Activated CD4-positive, alpha-beta memory T cell treated with anti-CD3 and anti-CD28 coated beads, Interleukin-2, amount 10 ng/mL, durations not matched to agents 7 days and 5 days (primary cell): Measurements from ENCODE around the gene CELA2B. TPM values are rescaled to one million over a fixed set of nuclear protein-coding genes. Genes with fewer than 3 reads are reported as not detected.
"Not testable (repeated sequence)": the region's sequence is repeated elsewhere in the genome, so short reads cannot be mapped to it uniquely, and the experiment has no call there.

ENCODE experiments used
- CTCF ChIA-PET: fragments of 350-600 bp; sonication (Branson Sonifier 250); formaldehyde crosslinking; loops from one replicate; lab custom pipeline; 2021; ENCODE audit warnings: antibody characterized with exemption, inconsistent platforms; lab: Charles Lee
- POLR2A ChIA-PET: fragments of 350-600 bp; sonication (Branson Sonifier 250); formaldehyde crosslinking; loops from one replicate; lab custom pipeline; 2021; ENCODE audit warnings: antibody characterized with exemption; lab: Charles Lee
- DNase-seq: peaks from one replicate; pipeline ENCODE4 v3.0.0-alpha.2; 2020
- H3K27ac Mint-ChIP-seq: one replicate; pipeline ENCODE4 v1.8.0; 2021; ENCODE audit warnings: mild to moderate bottlenecking, mixed read lengths
- H3K27me3 Mint-ChIP-seq: one replicate; pipeline ENCODE4 v1.8.0; 2021; ENCODE audit warnings: mixed read lengths
- H3K36me3 Mint-ChIP-seq: one replicate; pipeline ENCODE4 v1.8.0; 2021; ENCODE audit warnings: low read depth, mixed read lengths
- H3K4me1 Mint-ChIP-seq: one replicate; pipeline ENCODE4 v1.8.0; 2021; ENCODE audit warnings: mixed read lengths
- H3K4me3 Mint-ChIP-seq: one replicate; pipeline ENCODE4 v1.8.0; 2021; ENCODE audit warnings: mild to moderate bottlenecking, mixed read lengths
- H3K9me3 Mint-ChIP-seq: one replicate; pipeline ENCODE4 v1.8.0; 2021; ENCODE audit warnings: mixed read lengths
- total RNA-seq, 2 experiments: library from RNA; stranded (reverse); gene quantifications; one replicate each; pipeline ENCODE4 v1.2.3, GENCODE V29; 2021

CELA2B gene
- total RNA-seq, 2 experiments from 2014 or later = not detected

DNA sequence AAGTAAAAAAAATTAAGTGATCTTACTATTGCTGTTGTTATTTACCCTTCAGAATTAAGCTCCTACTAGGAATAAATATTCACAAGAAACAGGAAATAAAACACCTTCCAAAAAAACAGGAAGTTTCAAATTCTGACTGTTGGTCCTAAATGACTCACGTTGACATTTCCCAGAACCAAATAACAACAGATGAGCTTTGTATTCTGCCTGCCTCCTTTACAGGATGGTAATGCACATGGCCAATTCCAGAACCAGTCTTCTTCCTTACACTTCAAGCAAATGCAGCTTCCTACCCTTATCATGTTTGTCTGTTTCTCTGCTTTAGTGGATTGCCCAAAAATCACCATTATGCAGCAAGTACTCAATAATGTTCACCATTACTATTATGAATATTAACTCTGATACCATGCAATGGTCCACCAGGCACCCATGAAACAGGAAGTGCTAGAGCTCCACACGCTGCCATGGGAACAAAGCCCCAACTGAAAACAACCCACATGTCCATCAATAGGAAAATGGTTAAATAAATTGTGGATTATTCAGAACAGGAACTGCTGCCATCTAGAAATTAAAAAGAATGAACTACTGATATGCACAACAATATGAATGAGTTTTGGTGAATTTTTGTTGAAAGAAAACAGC is 39.2 kb downstream of the CELA2B start:
- Mint-ChIP-seq H3K9me3 (no peaks in the 10 kb centered on the region), H3K36me3 (peaks cover 70% of the 10 kb centered on the region), H3K27me3 (no peaks in the 10 kb centered on the region), H3K4me3 (no peak overlapping the region), H3K27ac (peak overlapping the region; percentile 80), H3K4me1 (peaks cover 61% of the 10 kb centered on the region)
- ChIA-PET CTCF (interaction anchor here (1.1 to 1.9 kb wide), 2 partner anchors 9 to 12 kb away, joined by 3 to 4 read pairs; partner anchors contain the start of gene DNAJC16), POLR2A (interaction anchor here (0.6 to 2.3 kb wide), 3 partner anchors 9 to 80 kb away, joined by 3 to 11 read pairs (median 8); partner anchors contain the start of gene CASP9)
- no peak for DNase-seq

DNA sequence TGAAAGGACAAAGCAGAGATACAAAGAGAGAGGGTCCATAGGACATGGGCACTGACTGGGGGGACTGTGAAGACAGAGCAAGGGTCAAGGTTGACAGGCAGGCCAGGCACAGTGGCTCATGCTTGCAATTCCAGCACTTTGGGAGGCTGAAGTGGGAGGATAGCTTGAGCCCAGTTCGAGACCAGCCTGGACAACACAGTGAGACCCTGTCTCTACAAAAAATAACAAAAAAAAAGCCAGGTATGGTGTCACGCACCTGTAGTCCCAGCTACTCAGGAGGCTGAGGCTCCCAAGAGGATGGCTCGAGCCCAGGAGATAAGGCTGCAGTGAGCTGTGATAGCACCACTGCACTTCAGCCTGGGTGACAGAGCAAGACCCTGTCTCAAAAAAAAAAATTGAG is 43.7 kb downstream of the CELA2B start:
- Mint-ChIP-seq H3K4me1 (peaks cover 63% of the 10 kb centered on the region), H3K9me3 (no peaks in the 10 kb centered on the region), H3K4me3 (no peak overlapping the region), H3K27ac (no peak overlapping the region), H3K27me3 (no peaks in the 10 kb centered on the region), H3K36me3 (peaks cover 38% of the 10 kb centered on the region)
- POLR2A ChIA-PET = no interaction called here
- no peak for DNase-seq
- CTCF ChIA-PET = no interaction called here

GRCh38 chr1:15521206-15521906 is 45.5 kb downstream of the CELA2B start:
- POLR2A ChIA-PET = interaction anchor here (0.6 kb wide), 1 partner anchor 165 kb away, joined by 3 read pairs; no protein-coding TSS in a partner anchor

GRCh38 chr1:15522551-15522950 is 46.6 kb downstream of the CELA2B start:
- ChIA-PET POLR2A (no interaction called here), CTCF (no interaction called here)
- H3K27me3 Mint-ChIP-seq = no peaks in the 10 kb centered on the region
- H3K27ac Mint-ChIP-seq = no peak overlapping the region
- H3K9me3 Mint-ChIP-seq = no peaks in the 10 kb centered on the region
- peak overlapping the region; percentile 17 for H3K4me3 Mint-ChIP-seq
- DNase-seq = peak; percentile 14
- peaks cover 59% of the 10 kb centered on the region for H3K4me1 Mint-ChIP-seq
- peaks cover 18% of the 10 kb centered on the region for H3K36me3 Mint-ChIP-seq

More at GRCh38 chr1:15521206-15521906, 45.5 kb downstream of the CELA2B start:
- DNase-seq = peak; percentile 15
- Mint-ChIP-seq H3K4me1 (peaks cover 63% of the 10 kb centered on the region), H3K36me3 (peaks cover 30% of the 10 kb centered on the region), H3K27ac (peak overlapping the region; percentile 28)
- CTCF ChIA-PET, H3K4me3 Mint-ChIP-seq, H3K9me3 Mint-ChIP-seq, H3K27me3 Mint-ChIP-seq: not testable (repeated sequence)

GRCh38 chr1:15523104-15524020 is 47.5 kb downstream of the CELA2B start:
- Mint-ChIP-seq H3K27me3 (no peaks in the 10 kb centered on the region), H3K4me3 (peak overlapping the region; percentile 88), H3K36me3 (peaks cover 10% of the 10 kb centered on the region), H3K4me1 (peaks cover 60% of the 10 kb centered on the region), H3K27ac (peak overlapping the region; percentile 95), H3K9me3 (no peaks in the 10 kb centered on the region)
- peak; percentile 11 for DNase-seq
- POLR2A ChIA-PET = interaction anchor here (1.0 to 1.3 kb wide), 3 partner anchors 9 to 314 kb away, joined by 3 to 11 read pairs (median 4); no protein-coding TSS in a partner anchor
- CTCF ChIA-PET = no interaction called here

- no peaks in the 10 kb centered on the region for H3K27me3 Mint-ChIP-seq
- DNase-seq = no peak
- ChIA-PET CTCF (no interaction called here), POLR2A (interaction anchor here (1.0 to 1.3 kb wide), 3 partner anchors 9 to 313 kb away, joined by 3 to 11 read pairs (median 4); no protein-coding TSS in a partner anchor)
- H3K9me3 Mint-ChIP-seq = no peaks in the 10 kb centered on the region
- peak within 1 kb of the TSS; percentile 88 for H3K4me3 Mint-ChIP-seq
- H3K36me3 Mint-ChIP-seq = peaks cover 7% of the 10 kb centered on the region
- peak within 1 kb of the TSS; percentile 95 for H3K27ac Mint-ChIP-seq
- peaks cover 60% of the 10 kb centered on the region for H3K4me1 Mint-ChIP-seq
Measured at GRCh38 chr1:15524021-15524282, 48.0 kb downstream of the CELA2B start, which contains the start of gene CASP9. TSS of gene CASP9 (minus strand) at chr1:15524215. CDS start at chr1:15524200, 15 bp downstream.

DNA sequence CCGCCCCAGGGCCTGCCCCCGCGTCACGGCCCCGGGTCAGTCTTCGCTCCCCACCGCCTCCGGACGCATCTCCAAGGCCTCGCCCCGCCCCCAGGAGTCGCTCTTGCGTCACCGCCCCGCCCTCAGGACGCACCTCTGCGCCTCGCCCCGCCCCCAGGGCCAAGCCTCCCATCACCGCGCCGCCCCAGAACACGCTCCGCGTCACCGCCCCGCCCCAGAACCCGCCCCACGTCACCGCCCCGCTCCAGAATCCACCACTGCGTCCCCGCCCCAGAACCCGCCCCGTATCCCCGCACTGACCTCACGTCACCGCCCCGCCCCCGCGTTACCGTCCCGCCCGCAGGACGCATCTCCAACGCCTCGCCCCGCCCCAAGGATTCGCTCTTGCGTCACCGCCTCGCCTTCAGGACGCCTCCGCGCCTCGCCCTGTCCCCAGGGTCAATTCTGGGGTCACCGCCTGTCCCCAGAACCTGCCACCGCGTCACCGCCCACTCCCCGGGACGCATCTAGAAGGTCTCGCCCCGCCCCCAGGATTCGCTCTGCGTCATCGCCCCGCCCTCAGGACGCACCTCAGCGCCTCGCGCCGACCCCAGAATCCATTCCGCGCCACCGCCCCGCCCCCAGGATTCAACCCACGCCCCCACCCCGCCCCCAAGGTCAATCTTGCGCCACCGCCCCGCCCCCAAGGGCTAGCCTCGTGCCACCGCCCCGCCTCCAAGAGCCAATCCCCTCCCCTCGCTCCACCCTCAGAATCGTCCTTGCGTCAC is 48.6 kb downstream of the CELA2B start:
- Mint-ChIP-seq H3K27me3 (no peaks in the 10 kb centered on the region), H3K36me3 (peaks cover 5% of the 10 kb centered on the region), H3K27ac (peak overlapping the region; percentile 95), H3K9me3 (no peaks in the 10 kb centered on the region), H3K4me3 (peak overlapping the region; percentile 88), H3K4me1 (peaks cover 59% of the 10 kb centered on the region)
- ChIA-PET POLR2A (interaction anchor here (1.2 to 3.6 kb wide), 3 partner anchors 10 to 313 kb away, joined by 3 to 18 read pairs (median 11); partner anchors contain the start of gene DDI2), CTCF (no interaction called here)
- peak; percentile 100 for DNase-seq

- peak; percentile 26 for DNase-seq
- CTCF ChIA-PET = interaction anchor here (1.0 kb wide), 1 partner anchor 98 kb away, joined by 3 read pairs; no protein-coding TSS in a partner anchor
- peak overlapping the region; percentile 95 for H3K27ac Mint-ChIP-seq
- H3K27me3 Mint-ChIP-seq = no peaks in the 10 kb centered on the region
- peaks cover 6% of the 10 kb centered on the region for H3K36me3 Mint-ChIP-seq
- peaks cover 56% of the 10 kb centered on the region for H3K4me1 Mint-ChIP-seq
- peak overlapping the region; percentile 88 for H3K4me3 Mint-ChIP-seq
- no peaks in the 10 kb centered on the region for H3K9me3 Mint-ChIP-seq
- POLR2A ChIA-PET = interaction anchor here (0.7 to 3.6 kb wide), 4 partner anchors 59 to 1380 kb away, joined by 3 to 18 read pairs (median 4); partner anchors contain the start of gene DDI2
Measured at GRCh38 chr1:15525050-15526020, 49.4 kb downstream of the CELA2B start.

DNA sequence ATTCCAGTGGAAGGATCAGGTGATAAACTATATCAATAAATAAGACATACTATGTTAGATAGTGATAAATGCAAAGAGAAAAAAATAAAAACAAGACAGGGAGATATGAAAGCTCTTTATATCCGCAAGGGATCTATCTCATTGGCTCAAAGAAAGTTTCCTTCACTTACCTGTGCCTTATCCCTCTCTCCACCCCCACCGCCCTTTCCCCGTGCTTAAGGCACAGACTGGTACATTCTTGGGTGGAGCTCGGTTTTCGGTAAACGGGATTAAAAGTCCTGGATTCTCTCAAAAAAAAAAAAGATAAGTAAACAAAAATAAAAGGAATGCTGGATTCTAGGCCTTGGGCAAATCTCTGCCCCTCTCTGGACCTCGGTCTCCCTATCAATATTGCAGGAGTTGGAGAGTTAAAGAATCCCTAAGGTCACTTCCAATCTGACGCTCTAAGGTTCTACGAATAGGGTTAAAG is 50.2 kb downstream of the CELA2B start:
- CTCF ChIA-PET = interaction anchor here (1.0 kb wide), 2 partner anchors 98 to 203 kb away, joined by 3 read pairs; no protein-coding TSS in a partner anchor
- DNase-seq = no peak

GRCh38 chr1:15526490-15527339 is 50.8 kb downstream of the CELA2B start, which contains the start of gene DNAJC16:
TSS of gene DNAJC16 (plus strand) at chr1:15526848. CDS start at chr1:15529106, 2,258 bp downstream.
- peaks cover 7% of the 10 kb centered on the region for H3K36me3 Mint-ChIP-seq
- H3K4me3 Mint-ChIP-seq = peak within 1 kb of the TSS; percentile 88
- peak; percentile 99 for DNase-seq
- CTCF ChIA-PET = interaction anchor here (0.6 to 1.3 kb wide), 3 partner anchors 12 to 203 kb away, joined by 3 to 4 read pairs (median 3); no protein-coding TSS in a partner anchor
- POLR2A ChIA-PET = interaction anchor here (0.7 to 3.6 kb wide), 7 partner anchors 9 to 1378 kb away, joined by 3 to 18 read pairs (median 4); partner anchors contain the start of gene DDI2
- no peaks in the 10 kb centered on the region for H3K27me3 Mint-ChIP-seq
- H3K4me1 Mint-ChIP-seq = peaks cover 59% of the 10 kb centered on the region
- no peaks in the 10 kb centered on the region for H3K9me3 Mint-ChIP-seq
- H3K27ac Mint-ChIP-seq = peak within 1 kb of the TSS; percentile 95

More for the DNA sequence above, 50.2 kb downstream of the CELA2B start:
- peak overlapping the region; percentile 88 for H3K4me3 Mint-ChIP-seq
- H3K27ac Mint-ChIP-seq = peak overlapping the region; percentile 95
- H3K4me1 Mint-ChIP-seq = peaks cover 60% of the 10 kb centered on the region
- H3K36me3 Mint-ChIP-seq = peaks cover 9% of the 10 kb centered on the region
- POLR2A ChIA-PET = interaction anchor here (1.3 to 3.6 kb wide), 6 partner anchors 9 to 1379 kb away, joined by 3 to 18 read pairs (median 6); partner anchors contain the start of gene DDI2
- no peaks in the 10 kb centered on the region for H3K9me3 Mint-ChIP-seq
- no peaks in the 10 kb centered on the region for H3K27me3 Mint-ChIP-seq
